Vagina (tissue), 2 donors: ENCODE data around the gene LORICRIN.

Experiments
- CTCF ChIP-seq, 3 experiments: fragments of 450-650 bp in 2 of 3; fragments of 200-600 bp in 1 of 3; sonication (generic) in 1 of 3; IDR thresholded peaks; one replicate each; pipeline ENCODE4 v1.5.1; 2017 to 2019; ENCODE audit warnings: antibody characterized with exemption in 3 of 3, mild to moderate bottlenecking in 2 of 3, moderate library complexity in 2 of 3
- POLR2A ChIP-seq, 2 donors: fragments of 450-650 bp; IDR thresholded peaks; one replicate each; pipeline ENCODE4 v1.6.1; 2017; ENCODE audit warnings: antibody characterized with exemption in 2 of 2, mild to moderate bottlenecking in 2 of 2, moderate library complexity in 2 of 2
- POLR2AphosphoS5 ChIP-seq, 2 donors: sonication (generic); formaldehyde crosslinking; IDR thresholded peaks; one replicate each; pipeline ENCODE4 v1.9.0; 2017; ENCODE audit warnings: antibody characterized with exemption in 2 of 2, mild to moderate bottlenecking in 2 of 2, low read depth in 1 of 2; ENCODE audit not compliant: insufficient read depth in 1 of 2

DNA sequence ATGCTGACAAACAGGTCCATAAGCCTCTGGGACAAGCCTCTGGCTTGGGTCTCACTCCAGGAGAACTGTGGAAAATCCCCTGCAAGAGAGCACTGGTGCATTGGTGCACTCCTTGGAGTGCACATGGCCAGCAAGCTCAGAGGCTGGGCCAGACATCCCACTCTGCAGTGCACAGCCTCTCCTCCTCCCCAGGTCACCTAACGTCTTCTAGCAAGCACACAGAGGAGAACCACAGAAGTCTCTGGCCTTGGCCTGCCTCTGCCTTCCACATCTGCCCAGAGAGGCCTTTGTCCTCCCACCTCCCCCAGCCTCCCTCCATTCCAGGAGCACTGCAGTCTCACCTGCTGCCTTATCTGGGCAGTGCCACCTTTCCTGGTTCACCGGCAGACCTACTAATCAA lies 49.1 kb downstream of the LORICRIN start:
- TF ChIP-seq CTCF (IDR thresholded peaks at IDR 0.05) (no peak), POLR2A (IDR thresholded peaks at IDR 0.05) (no peak), POLR2AphosphoS5 (IDR thresholded peaks at IDR 0.05; ENCODE audit: insufficient read depth in 1 of 2, low read depth in 1 of 2) (no peak)
